Testis (tissue), 2 donors: ENCODE measurements around the gene FBXO31.

Experiments used
- CTCF ChIP-seq, 3 experiments: fragments of 450-650 bp in 2 of 3; fragments of 200-600 bp in 1 of 3; sonication (generic) in 1 of 3; IDR thresholded peaks; one replicate each; pipeline ENCODE4 v1.5.1; 2016 to 2019; ENCODE audit warnings: antibody characterized with exemption in 3 of 3, mild to moderate bottlenecking in 2 of 3, moderate library complexity in 1 of 3
- POLR2A ChIP-seq: fragments of 450-650 bp; IDR thresholded peaks from one replicate; pipeline ENCODE4 v1.6.1; 2017; ENCODE audit warnings: antibody characterized with exemption, mild to moderate bottlenecking, moderate library complexity

DNA sequence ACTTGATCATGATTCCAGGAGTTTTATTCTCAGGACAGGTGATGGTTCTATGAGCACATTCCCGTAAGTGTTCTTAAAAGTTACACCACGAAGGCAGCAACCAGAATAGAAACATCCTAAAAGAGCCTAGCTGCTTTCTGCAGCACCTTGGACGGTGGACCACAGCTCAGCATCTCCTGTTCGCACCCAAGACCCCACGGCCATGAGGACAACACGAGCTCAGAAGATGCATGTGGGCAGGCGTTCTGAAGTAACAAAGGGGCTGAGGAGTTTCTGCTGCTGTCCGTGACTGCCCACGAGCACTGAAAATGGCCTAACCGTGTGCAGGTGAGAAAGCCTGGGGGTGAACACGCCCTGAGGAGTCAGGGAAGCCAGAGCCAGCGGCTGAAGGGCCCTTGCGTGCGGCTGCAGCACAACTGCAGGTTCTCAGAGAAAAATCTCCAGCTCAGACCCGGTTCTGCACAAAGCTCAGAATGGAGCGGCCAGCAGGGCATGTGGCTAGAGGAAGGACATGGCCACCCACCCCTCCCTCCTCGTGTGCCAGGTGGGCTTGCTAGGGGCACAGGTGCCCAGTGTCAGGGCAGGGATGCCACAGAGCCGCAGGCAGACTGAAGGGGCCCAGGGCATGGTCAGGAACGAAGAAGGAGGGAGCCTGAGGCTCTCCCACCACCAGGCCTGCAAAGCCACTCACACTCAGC lies 55.6 kb downstream of the FBXO31 start:
- TF ChIP-seq CTCF (IDR thresholded peaks at IDR 0.05) (no peak), POLR2A (no peak)
